ENCODE data around the gene FASTKD3. TPM values are rescaled to one million over a fixed set of nuclear protein-coding genes. Genes with fewer than 3 reads are reported as not detected.

The FASTKD3 gene
- total RNA-seq, 4 donors from 2014 or later = 4.5 to 17.8 (median 10.3) TPM

DNA sequence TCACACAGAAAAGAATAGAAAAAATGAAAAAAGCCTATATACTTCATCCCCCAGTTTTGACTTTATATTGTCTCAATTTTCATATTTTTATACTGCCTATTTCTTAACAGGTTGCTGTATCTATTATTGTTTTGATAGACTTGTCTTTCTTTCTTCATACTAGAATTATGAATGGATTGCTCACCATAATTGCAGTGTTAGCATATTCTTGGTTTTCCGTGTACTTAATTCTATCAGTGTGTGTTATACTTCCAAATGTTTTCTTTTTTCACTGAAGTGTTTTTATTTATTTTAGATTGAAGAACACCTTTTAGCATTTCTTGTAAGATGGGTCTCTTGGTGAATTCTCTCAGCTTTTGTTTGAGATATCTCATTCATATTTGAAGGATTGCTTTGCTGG, 38.8 kb upstream of the FASTKD3 start:
- ATAC-seq (ENCODE audit: low FRiP score) = no peak
- TF ChIP-seq, protein P1, sequence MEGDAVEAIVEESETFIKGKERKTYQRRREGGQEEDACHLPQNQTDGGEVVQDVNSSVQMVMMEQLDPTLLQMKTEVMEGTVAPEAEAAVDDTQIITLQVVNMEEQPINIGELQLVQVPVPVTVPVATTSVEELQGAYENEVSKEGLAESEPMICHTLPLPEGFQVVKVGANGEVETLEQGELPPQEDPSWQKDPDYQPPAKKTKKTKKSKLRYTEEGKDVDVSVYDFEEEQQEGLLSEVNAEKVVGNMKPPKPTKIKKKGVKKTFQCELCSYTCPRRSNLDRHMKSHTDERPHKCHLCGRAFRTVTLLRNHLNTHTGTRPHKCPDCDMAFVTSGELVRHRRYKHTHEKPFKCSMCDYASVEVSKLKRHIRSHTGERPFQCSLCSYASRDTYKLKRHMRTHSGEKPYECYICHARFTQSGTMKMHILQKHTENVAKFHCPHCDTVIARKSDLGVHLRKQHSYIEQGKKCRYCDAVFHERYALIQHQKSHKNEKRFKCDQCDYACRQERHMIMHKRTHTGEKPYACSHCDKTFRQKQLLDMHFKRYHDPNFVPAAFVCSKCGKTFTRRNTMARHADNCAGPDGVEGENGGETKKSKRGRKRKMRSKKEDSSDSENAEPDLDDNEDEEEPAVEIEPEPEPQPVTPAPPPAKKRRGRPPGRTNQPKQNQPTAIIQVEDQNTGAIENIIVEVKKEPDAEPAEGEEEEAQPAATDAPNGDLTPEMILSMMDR (IDR thresholded peaks at IDR 0.05) = no peak

GRCh38 chr5:7904170-7904569, 35.3 kb upstream of the FASTKD3 start:
- ATAC-seq (ENCODE audit: low FRiP score) (no peak), DNase-seq (ENCODE audit: low spot score) (no peak)
- TF ChIP-seq, protein P1 (IDR thresholded peaks at IDR 0.05) = no peak

More for the DNA sequence above, 38.8 kb upstream of the FASTKD3 start:
- no peak for DNase-seq (ENCODE audit: low spot score)

- TF ChIP-seq, protein P1 (IDR thresholded peaks at IDR 0.05) = no peak
- no peak for DNase-seq (ENCODE audit: low spot score)
- no peak for ATAC-seq (ENCODE audit: low FRiP score)
Measured at GRCh38 chr5:7902666-7903625, 34.1 kb upstream of the FASTKD3 start.

DNA sequence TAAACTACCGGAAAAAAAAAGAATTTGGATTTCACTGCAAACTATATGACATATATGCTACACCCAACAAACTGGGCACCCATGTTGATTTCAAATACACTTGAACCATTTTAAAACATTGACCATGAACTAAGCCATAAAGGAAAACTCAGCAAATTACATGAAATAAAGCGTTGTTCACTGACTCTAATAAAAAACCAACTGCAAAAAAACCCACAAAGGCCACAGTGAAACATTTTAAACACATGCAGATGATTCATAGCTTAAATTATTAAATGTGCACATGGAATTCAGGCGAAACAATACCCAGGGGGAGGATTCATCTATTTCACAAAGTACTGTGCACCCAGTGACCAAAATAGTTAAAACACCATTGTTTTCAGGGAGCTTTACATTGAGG, 33.4 kb upstream of the FASTKD3 start:
- TF ChIP-seq, protein P1 (IDR thresholded peaks at IDR 0.05) = no peak
- ATAC-seq (ENCODE audit: low FRiP score) (no peak), DNase-seq (ENCODE audit: low spot score) (no peak)

DNA sequence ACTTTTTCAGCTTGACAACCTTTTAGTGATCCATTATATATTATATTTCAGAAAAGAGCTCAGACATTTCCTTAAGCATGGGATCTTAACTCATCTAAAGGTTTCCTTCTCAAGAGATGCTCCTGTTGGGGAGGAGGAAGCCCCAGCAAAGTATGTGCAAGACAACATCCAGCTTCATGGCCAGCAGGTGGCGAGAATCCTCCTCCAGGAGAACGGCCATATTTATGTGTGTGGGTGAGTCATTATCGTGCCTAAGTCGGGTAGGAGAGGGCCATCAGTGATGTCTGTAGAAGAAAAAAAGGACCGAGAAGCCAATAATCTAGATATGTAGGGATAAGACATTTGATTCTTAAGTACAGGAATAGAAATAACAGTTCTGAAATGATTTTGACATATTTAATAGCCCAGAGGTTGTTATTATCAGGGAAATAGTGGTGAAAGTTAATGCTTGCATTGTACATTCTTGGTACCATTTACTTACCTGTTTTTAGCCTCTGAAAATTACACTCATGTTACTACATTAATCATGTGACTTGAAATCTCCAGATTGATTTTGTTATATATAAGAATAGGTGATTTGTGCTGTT, 28.3 kb upstream of the FASTKD3 start:
- DNase-seq (ENCODE audit: low spot score) (no peak), ATAC-seq (ENCODE audit: low FRiP score) (no peak)
- TF ChIP-seq, protein P1 (IDR thresholded peaks at IDR 0.05) = no peak

- TF ChIP-seq, protein P1 (IDR thresholded peaks at IDR 0.05) = no peak
- no peak for DNase-seq (ENCODE audit: low spot score)
- ATAC-seq (ENCODE audit: low FRiP score) = no peak
Measured at GRCh38 chr5:7894860-7895259, 26.0 kb upstream of the FASTKD3 start.

Data from omental fat pad (tissue), 4 donors.